ENCODE measurements around the gene TEAD1. TPM values are rescaled to one million over a fixed set of nuclear protein-coding genes. Genes with fewer than 3 reads are reported as not detected.
A peak's percentile ranks its signal among the peaks of the same experiment; 100 is the strongest.

TEAD1 gene
- total and polyA plus RNA-seq, 2 donors (not counting 1 experiment from before 2014, with no cell fraction given) = 88.6 to 121 TPM

- Histone ChIP-seq H3K27ac (ENCODE audit: insufficient read depth, low read length) (no peak overlapping the region), H3K9me3 (ENCODE audit: control insufficient read depth, insufficient read depth, low read depth, low read length) (no peaks in the 10 kb centered on the region), H2AFZ (ENCODE audit: low read length) (no peak overlapping the region), H3K4me2 (ENCODE audit: extremely low read depth, insufficient read depth, low read length) (peak overlapping the region; percentile 7), H3K79me2 (ENCODE audit: control insufficient read depth, insufficient read depth, low read length) (peaks cover 5% of the 10 kb centered on the region), H3K9ac (ENCODE audit: insufficient read depth, low read length) (no peak overlapping the region), H3K27me3 (ENCODE audit: control insufficient read depth, insufficient read depth, low read length) (no peaks in the 10 kb centered on the region), H3K4me3 (replicated peaks in 1 of 4; ENCODE audit: control extremely low read depth in 1 of 4, insufficient read depth in 1 of 4, low read depth in 3 of 4, low read length in 4 of 4) (no peak overlapping the region), H3K36me3 (ENCODE audit: control insufficient read depth, insufficient read depth, low read length) (peaks cover 6% of the 10 kb centered on the region), H3K4me1 (ENCODE audit: control insufficient read depth, extremely low read depth, insufficient read depth, low read length) (no peaks in the 10 kb centered on the region), H4K20me1 (ENCODE audit: control insufficient read depth, extremely low read depth, insufficient read depth, low read length) (no peaks in the 10 kb centered on the region)
- no peak for DNase-seq (ENCODE audit: low read depth in 2 of 2)
- TF ChIP-seq CTCF (conservative IDR thresholded peaks at IDR 0.05 in 1 of 2, IDR thresholded peaks at IDR 0.05 in 1 of 2; ENCODE audit: low read depth in 1 of 2, low read length in 2 of 2) = no peak
- TF ChIP-seq EZH2 (IDR thresholded peaks at IDR 0.05; ENCODE audit: low read length, missing control alignments) = no peak
Observed at GRCh38 chr11:12915093-12915492, 240.9 kb downstream of the TEAD1 start.

GRCh38 chr11:12917822-12918221 is 243.6 kb downstream of the TEAD1 start:
- H3K27ac ChIP-seq (ENCODE audit: insufficient read depth, low read length) = no peak overlapping the region
- H3K36me3 ChIP-seq (ENCODE audit: control insufficient read depth, insufficient read depth, low read length) = peaks cover 4% of the 10 kb centered on the region
- no peak overlapping the region for H3K4me3 ChIP-seq (replicated peaks in 1 of 4; ENCODE audit: control extremely low read depth in 1 of 4, insufficient read depth in 1 of 4, low read depth in 3 of 4, low read length in 4 of 4)
- peaks cover 5% of the 10 kb centered on the region for H3K79me2 ChIP-seq (ENCODE audit: control insufficient read depth, insufficient read depth, low read length)
- no peaks in the 10 kb centered on the region for H3K9me3 ChIP-seq (ENCODE audit: control insufficient read depth, insufficient read depth, low read depth, low read length)
- TF ChIP-seq EZH2 (IDR thresholded peaks at IDR 0.05; ENCODE audit: low read length, missing control alignments) (no peak), CTCF (conservative IDR thresholded peaks at IDR 0.05 in 1 of 2, IDR thresholded peaks at IDR 0.05 in 1 of 2; ENCODE audit: low read depth in 1 of 2, low read length in 2 of 2) (no peak)
- no peak overlapping the region for H2AFZ ChIP-seq (ENCODE audit: low read length)
- no peak for DNase-seq (ENCODE audit: low read depth in 2 of 2)
- H4K20me1 ChIP-seq (ENCODE audit: control insufficient read depth, extremely low read depth, insufficient read depth, low read length) = no peaks in the 10 kb centered on the region
- no peaks in the 10 kb centered on the region for H3K27me3 ChIP-seq (ENCODE audit: control insufficient read depth, insufficient read depth, low read length)
- no peak overlapping the region for H3K4me2 ChIP-seq (ENCODE audit: extremely low read depth, insufficient read depth, low read length)
- H3K4me1 ChIP-seq (ENCODE audit: control insufficient read depth, extremely low read depth, insufficient read depth, low read length) = no peaks in the 10 kb centered on the region
- H3K9ac ChIP-seq (ENCODE audit: insufficient read depth, low read length) = no peak overlapping the region

GRCh38 chr11:12918667-12919066 is 244.4 kb downstream of the TEAD1 start:
- peaks cover 5% of the 10 kb centered on the region for H3K79me2 ChIP-seq (ENCODE audit: control insufficient read depth, insufficient read depth, low read length)
- H3K36me3 ChIP-seq (ENCODE audit: control insufficient read depth, insufficient read depth, low read length) = peaks cover 6% of the 10 kb centered on the region
- no peaks in the 10 kb centered on the region for H4K20me1 ChIP-seq (ENCODE audit: control insufficient read depth, extremely low read depth, insufficient read depth, low read length)
- no peak overlapping the region for H3K9ac ChIP-seq (ENCODE audit: insufficient read depth, low read length)
- H3K27ac ChIP-seq (ENCODE audit: insufficient read depth, low read length) = no peak overlapping the region
- TF ChIP-seq CTCF (conservative IDR thresholded peaks at IDR 0.05 in 1 of 2, IDR thresholded peaks at IDR 0.05 in 1 of 2; ENCODE audit: low read depth in 1 of 2, low read length in 2 of 2) = no peak
- TF ChIP-seq EZH2 (IDR thresholded peaks at IDR 0.05; ENCODE audit: low read length, missing control alignments) = no peak
- no peaks in the 10 kb centered on the region for H3K4me1 ChIP-seq (ENCODE audit: control insufficient read depth, extremely low read depth, insufficient read depth, low read length)
- DNase-seq (ENCODE audit: low read depth in 2 of 2) = no peak
- no peak overlapping the region for H3K4me2 ChIP-seq (ENCODE audit: extremely low read depth, insufficient read depth, low read length)
- no peaks in the 10 kb centered on the region for H3K27me3 ChIP-seq (ENCODE audit: control insufficient read depth, insufficient read depth, low read length)
- no peaks in the 10 kb centered on the region for H3K9me3 ChIP-seq (ENCODE audit: control insufficient read depth, insufficient read depth, low read depth, low read length)
- no peak overlapping the region for H2AFZ ChIP-seq (ENCODE audit: low read length)
- no peak overlapping the region for H3K4me3 ChIP-seq (replicated peaks in 1 of 4; ENCODE audit: control extremely low read depth in 1 of 4, insufficient read depth in 1 of 4, low read depth in 3 of 4, low read length in 4 of 4)

Measured in fibroblast of lung (primary cell).